Measurements from ENCODE around the gene LMO7.

DNA sequence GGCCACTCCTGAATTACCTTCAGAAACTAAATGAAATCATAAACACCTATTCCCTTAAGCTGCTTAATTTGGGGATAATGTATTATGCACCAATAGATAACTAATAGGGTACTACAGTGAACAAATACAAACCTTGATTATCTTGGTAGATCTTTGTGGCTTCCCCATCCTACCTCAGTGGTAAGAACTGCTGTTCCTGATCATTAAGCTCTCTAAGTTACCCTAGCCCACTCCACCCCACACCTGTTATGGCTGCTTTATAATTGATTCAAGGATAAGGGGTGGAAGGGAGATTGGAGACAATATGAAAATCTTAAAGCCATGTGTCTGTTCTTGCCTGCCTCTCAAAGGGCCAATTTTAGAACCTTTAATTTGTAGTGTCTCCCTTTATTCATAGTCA lies 121.2 kb downstream of the LMO7 start:
- TF ChIP-seq, protein P1, sequence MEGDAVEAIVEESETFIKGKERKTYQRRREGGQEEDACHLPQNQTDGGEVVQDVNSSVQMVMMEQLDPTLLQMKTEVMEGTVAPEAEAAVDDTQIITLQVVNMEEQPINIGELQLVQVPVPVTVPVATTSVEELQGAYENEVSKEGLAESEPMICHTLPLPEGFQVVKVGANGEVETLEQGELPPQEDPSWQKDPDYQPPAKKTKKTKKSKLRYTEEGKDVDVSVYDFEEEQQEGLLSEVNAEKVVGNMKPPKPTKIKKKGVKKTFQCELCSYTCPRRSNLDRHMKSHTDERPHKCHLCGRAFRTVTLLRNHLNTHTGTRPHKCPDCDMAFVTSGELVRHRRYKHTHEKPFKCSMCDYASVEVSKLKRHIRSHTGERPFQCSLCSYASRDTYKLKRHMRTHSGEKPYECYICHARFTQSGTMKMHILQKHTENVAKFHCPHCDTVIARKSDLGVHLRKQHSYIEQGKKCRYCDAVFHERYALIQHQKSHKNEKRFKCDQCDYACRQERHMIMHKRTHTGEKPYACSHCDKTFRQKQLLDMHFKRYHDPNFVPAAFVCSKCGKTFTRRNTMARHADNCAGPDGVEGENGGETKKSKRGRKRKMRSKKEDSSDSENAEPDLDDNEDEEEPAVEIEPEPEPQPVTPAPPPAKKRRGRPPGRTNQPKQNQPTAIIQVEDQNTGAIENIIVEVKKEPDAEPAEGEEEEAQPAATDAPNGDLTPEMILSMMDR (IDR thresholded peaks at IDR 0.05; ENCODE audit: low read length): no peak
- TF ChIP-seq EZH2 (IDR thresholded peaks at IDR 0.05; ENCODE audit: borderline replicate concordance, low read length): no peak
